Activated CD8-positive, alpha-beta memory T cell treated with anti-CD3 and anti-CD28 coated beads, Interleukin-2, amount 50 U/mL, for 1 hour (primary cell): Measurements from ENCODE around the gene KIRREL3.

ENCODE experiments used
- DNase-seq: peaks from one replicate; pipeline ENCODE4 v3.0.0-alpha.2; 2020; ENCODE audit errors: extremely low read depth

The KIRREL3 gene

DNA sequence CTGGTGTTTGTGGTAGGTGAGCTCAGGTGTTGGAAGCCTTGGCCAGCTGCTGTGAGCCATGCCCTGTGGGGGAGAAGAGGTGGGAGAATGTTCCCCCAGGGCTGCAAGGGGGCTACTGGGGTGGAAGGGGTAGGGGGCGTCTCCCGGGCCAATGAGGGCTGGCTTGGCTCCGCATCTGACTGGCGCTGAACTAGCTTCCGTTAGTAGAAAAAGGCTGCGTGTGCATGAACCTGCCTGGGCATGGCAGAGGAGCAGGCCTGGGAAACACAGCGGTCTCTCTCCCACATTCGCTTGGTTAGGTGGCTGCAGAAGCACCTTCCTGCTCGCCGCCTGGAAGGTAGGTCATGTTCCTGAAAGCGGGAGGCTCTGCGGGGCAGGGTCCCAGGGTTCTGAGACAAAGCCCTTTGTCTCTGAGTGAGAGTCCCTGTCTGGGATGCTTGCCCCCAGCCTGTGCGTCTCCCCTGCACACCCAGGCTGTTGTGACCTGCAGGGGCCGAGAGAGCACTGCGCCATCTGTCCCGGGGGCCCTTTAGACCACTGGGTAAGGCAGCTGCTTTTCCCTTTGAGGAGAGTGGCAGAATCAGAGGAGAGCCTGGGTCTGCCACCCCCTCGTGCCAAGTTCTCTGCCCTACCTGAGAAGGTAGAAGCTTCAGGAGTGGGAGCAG lies 466.3 kb downstream of the KIRREL3 start:
- no peak for DNase-seq

DNA sequence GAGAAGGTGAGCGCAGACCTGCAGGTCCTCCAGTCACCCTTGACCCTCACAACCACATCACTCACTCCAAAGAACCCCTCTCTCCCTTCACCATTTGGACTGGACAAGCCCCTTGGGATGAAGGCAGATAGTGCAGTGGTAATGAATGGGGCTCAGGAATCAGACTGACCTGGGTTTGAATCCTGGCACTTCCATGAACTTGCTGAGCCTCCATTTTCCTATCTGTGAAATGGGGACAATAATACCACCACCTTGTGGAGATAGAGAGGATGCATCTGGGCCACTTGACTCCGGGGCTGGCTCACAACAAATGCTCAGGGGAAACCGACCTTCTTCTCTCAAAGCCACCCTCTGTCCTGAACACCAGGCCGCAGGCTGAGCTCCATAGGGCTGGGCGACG lies 467.0 kb downstream of the KIRREL3 start:
- no peak for DNase-seq

DNA sequence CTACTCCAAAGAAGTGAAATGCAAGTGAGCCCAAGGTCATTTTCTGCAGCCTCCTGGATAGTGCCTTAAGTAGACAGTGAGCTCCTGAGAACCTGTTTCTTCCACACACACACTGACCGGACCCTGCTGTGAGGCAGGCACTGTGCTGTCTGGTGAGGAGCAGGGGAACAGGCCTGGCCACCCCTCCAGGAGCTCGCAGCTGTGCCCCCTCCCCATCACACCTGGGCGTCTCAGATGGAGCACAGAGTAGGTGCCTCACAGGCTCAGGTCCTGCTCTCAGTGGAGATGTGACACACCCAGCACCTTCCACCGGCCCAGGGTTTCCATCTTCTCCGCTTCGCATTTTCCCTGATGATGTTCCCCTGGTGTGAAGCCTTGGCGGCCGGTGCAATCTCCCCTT lies 470.2 kb downstream of the KIRREL3 start:
- DNase-seq: no peak

DNA sequence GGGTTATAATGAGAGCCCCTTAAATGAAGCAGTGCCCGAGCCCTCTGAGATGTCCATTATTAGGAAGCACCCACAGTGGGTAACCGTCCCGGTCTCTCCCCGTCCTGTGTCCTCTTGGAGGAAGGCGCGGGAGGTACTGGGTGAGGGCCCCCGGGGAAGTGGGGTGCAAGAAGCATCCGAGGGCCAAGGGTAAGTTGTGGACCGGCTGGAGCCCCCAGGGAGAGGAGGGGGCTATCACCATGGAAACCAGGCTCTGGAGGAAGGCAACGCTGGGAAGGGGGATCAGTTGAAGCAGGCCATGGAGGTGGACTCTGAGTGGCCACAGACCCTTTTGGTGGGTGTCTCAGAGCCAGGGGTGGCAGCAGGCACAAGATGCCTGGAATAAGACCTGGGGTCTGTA lies 471.5 kb downstream of the KIRREL3 start:
- no peak for DNase-seq

DNA sequence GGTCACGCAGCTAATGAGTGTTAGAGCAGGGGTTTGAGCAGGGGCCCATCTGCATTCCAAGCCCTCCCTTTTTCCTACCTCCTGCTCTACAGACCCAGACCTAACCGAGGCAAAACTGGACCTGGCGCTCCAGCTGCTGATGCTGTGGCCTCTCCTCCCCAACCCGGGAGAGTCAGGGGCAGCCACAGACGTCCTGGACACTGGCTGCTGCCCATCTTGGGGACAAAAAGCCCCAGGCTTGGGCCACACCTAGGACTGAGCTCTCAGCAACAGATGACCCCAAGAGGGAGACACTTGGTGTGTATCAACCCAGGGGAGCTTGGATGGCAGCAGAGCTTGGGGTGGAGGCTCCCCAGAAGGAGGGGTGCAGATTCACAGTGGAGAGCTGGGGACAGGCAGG lies 472.5 kb downstream of the KIRREL3 start:
- DNase-seq: no peak

DNA sequence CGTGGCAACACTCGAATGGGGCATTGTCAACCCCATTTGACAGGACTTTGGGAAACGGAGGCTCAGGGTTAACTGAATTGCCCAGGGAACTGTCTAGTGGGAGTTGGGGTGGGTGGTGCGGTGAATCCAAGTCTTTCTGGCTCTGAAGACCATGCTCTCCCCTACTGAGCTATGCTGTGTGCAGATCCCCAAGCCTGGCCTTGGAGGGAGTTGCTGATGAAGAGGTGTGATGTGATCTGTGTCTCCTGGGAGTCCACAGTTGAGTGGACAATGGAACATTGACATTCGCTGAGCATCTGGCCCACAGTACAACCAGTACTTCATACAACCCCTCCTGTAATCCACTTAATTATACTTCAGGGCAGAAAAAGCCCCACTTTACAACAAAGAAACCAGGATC lies 472.9 kb downstream of the KIRREL3 start:
- DNase-seq: no peak

DNA sequence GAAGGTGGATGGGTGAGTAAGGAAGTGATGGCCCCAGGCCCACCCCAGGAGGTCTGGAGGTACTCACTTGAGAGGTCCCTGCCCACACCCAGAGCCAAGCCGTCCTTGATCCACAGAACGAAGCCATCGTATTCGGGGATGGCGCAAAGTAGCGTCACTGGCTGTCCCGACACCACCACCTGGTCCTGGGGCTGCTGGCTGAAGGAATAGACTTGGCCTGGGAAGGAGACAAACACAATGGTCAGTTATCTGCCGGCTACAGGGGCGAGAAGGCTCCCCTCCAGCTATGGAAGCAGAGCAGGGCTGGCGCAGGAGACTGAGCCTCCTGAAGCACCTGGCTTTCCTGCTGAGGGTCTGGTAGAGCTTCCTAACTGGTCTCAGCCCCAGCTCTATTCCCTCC lies 474.1 kb downstream of the KIRREL3 start:
- DNase-seq: no peak

DNA sequence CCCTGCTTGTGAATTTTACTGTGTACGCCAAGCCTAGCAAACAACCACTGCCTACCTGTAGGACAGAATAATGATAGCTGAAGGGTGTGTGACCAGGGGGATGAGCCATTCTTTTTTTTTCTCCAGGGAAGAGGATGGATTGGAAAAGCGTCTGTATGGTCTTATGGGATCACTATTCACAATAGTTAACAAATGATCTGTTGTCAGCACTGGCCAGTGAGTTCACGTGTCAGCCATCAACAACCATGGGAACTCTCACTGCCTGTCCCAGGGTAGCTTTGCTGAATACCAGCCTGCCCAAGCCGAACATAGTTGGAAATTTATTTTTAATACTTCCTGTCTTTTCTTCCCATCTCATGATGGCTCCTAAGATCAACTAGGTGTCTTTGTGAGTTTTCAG lies 474.9 kb downstream of the KIRREL3 start:
- no peak for DNase-seq

DNA sequence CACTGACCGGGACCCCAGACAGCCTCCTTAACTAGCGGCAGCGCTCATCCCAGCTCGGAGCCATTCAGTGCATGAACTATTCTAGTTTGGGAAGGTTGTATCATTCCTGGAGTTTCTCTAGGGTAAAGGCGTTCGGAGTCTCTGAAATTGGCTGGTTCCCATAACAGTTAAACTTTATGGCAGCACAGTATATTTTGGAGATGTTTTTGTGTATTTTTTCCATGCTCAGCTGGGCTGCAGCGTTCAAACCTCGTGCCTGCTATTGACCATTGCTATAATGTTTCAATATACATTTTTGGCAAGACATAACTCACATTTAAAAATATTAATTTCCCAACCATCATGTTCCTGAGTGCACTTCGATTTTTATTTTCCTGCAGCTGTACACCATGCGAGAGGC lies 475.4 kb downstream of the KIRREL3 start:
- DNase-seq: no peak

DNA sequence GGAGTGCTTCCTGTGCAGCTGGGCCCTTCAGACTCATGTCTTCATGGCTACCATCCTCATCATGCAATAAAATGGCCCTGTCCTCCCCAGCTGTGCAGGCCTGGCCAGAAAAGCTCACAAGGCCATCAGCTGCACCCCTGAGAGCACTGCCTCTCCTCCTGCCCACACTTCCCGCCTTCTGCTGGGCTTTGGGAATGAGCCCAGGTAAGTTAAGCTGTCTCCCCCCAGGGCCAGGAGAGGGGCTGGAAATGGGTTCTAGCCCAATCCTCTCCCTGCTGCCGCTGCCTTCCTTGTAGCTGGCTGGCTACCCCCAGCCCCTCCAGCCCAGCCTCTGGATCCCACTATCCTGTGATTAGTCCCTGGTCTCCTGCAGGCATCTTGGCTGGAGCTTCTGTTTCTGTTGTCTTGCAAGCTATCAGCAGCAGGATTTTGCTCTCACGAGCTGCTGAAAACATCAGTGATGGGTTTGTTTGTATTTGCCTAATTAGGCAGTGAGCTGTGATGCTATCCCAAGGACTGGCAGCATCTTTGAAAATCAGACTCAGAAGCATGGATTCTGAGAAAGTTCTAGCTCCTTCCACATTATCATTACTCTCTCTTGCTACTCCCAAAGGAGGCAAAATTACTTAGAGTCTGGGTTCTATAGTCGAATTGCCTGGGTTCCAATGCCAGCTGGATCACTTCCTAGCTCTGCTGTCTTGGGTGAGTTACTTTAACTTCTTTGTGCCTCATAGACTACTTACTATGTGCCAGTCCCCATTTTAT lies 476.9 kb downstream of the KIRREL3 start:
- DNase-seq: no peak

DNA sequence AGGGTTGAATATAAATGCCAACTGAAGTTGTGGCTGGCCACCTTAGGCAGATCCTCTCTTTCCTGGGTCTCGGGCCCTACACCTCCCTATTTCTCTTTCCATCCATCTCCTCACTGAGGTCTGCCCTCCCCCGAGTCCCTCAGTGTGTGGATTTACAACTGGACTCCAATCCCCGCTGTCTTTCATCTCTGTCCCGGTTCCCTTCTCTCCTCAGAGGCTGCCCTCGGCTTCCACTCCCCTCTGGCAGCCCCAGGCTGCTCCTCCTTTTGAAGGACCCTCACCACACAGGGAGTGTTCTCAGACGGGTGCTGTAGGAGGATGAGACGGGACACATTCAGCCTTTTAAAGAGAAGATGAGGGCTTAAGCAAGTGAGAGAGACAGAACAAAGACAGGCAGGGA lies 478.0 kb downstream of the KIRREL3 start:
- no peak for DNase-seq

DNA sequence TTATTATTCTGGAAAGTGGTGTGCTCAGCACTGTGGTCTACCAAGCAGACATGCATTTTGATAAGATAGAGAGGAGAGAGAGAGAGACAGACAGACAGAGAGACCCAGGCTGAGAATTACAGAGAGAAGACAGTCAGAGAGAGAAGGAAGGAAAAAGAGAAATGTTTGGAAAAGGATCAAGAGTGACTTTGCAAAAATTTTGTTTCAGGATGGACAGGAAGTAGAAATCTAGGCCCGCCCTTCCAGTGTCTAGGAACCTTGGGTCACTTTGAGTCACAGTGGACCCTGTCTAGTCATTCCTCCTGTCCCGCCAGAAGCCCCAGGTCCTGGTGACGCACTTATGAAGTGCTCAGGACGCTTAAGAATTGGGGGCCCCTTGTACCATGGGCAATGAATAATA lies 478.4 kb downstream of the KIRREL3 start:
- no peak for DNase-seq

DNA sequence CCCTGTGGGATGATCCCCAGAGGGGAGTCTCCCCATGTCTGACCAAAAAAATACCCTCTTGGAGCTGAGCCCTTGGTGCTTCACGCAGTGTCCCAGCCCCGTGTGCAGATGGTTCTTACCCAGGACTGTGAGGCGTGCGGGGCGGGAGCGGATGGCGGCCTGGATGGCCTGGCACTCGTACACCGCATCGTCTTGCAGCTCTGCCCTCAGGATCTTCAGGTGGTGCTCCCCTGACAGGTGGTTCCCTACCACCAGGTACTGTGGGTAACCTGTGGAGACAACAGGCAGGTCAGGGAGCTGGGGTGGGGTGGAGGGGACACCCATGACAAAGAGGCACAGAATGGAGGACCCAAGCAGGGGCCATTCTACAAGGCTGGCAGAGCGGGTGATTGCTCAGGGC lies 479.4 kb downstream of the KIRREL3 start:
- no peak for DNase-seq

DNA sequence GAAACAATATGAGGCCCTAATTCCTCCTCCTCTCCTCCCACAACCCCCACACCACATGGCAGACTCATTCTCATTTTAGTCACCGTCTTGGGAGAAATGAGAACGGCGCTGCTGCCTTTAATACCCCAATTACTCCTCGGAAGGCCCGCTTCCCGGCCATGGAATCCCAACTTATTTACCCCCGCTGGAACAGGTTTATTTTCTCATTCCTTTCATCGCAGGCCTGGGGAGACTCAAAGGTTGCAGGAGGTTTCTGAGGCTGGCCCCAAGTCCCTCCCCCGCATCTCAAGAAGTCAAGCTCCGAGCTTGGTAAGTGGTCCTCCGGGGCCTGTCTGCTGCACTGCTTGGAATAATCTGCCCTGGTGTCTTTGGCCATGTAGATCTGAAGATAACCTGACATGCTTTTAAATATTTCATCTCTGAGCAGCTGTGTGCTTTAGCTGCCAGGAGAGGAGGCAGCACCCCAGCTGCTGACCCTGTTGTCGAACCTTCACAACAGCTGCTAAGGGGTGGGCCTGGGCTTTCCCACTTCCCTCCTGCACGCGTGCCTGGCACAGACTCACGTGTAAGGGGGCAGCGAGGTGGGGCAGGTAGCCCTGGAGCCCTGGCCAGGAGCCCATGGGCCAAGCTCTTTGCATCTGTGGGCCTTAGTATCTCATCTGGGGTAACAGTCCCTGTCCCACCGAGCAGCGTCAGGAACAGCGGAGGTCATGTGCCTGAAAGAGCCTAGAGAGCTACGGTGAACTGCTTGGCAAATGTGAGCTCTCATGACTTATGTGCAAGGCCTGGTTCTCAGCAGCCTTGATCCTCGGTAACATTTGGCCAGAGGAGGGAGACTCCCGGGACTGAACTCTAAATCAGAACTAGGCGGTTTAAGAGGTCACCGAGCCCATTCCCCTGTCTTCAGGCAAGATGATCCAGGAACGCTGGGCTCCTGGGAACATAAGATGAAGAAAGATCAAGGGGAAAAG lies 480.5 kb downstream of the KIRREL3 start:
- DNase-seq: no peak

DNA sequence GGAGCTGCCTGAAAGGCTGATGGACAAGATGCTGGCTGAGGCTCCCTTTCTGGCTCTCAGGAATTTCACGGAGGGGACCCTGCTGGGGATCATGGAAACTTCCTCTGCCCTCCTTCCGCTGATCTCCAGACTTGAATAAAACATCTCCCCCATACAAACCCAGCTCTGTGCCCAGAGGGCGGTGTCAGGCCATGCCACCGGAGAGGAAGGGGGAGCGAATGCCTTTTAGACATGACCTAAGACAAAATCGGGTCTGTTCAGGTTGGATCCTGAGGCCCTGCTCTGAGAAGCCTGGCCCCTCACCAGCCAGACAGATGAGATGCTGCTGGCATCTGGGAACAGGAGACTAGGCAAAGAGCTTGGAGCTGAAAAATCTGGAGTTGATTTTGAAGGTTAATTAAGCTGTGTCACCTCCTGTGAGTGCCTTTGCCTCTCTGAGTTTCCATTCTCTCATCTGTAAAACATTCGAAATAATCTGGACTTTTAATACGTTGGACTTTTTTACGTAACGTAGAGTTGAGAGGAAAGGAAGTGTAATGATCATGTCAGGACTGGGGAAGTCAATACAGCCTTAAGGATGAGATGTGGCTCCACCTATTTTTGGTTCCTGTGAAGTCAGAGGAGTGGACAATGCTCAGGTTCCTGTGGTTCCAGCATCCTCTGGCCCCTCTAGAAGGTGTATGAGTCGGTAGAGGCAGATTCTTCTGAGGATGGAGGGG lies 481.4 kb downstream of the KIRREL3 start:
- DNase-seq: no peak

DNA sequence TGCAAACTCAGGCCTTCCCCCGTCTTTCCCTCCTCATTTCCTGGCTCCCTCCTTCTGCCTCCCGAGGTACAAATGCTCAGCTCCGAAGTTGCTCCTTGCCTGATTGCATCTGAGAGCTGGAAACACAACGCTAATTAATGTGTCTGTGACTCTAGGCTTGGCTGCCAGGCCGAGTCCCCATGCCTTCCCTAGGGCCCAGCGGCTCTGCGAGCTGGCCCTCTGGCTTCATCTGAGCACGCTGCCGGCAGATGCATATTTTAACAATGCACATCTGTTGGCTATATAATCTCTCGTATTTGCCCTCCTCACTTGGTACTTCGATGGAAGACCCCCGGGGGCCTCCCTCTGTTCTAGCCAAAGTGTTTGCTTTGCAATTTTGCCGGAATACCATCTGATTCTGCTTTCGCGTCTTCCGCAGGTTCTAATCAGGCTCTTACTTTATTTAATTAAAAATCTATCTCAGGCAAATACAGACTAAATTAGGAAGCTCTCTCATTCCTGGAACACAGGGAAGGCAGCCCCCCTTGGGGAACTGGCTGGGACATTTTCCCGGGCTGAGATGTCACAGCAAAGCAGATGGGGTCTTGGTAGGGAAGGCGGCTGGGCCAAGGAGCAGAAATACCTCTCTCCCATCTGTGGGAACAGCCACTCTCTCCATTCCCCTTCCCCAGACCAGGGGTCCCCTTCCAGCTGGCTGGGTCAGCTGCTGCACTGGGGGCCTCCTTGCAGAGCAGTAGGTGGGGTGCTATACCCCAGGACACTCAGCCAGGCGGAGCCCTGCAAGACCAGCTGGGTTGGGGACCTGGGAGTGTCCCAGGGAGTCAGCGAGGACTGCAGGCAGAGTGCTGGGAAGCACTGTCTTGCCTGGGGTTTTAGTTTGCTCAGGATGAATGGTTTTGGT lies 482.2 kb downstream of the KIRREL3 start:
- DNase-seq: no peak

DNA sequence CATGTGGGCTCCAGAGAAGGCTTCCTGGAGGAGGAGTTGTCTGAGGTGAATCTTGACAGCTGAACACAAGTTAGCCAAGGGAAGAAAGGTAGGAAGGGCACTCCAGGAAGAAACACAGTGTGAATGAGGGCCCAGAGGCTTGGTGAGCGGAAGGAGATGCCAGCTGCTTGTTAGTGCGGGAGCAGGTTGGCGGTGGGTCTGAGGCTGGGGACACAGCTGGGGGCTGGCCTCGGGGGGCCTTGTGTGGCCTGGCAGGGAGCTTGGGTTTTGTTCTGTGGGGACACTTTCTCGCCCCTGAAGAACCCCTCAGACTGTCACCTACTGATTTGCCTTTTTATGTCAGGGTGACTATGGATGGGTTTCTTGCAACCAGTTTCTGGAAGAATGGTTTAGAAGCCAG lies 485.1 kb downstream of the KIRREL3 start:
- no peak for DNase-seq

DNA sequence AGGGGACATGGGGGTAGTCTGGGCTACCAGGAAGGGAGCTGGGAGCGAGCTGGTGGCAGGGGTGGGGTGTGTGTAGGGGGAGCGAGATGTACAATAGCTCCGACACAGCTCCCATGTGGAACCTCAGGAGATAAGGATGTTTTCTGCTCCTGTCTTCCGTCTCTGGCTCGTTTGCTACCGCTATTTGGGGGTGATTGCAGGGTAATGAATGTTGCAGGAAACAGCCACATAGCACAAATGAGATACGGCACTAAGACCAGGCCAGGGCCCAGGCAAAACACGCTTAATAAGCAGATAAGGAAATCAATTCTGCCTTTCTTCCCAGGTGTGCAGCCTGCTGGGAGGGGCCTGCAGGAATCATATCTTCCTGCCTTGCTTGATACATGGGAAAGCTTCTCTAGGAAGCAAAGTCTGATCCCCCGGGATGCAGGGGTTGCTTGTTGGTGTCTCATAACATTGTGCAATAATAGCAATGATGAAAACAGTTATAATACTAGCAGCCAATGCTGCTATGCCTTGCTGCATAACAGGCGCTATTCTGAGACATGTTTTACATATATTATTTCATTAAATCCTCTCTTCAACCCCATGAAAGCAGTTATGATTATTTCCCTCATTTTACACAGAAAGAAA lies 486.4 kb downstream of the KIRREL3 start:
- no peak for DNase-seq

DNA sequence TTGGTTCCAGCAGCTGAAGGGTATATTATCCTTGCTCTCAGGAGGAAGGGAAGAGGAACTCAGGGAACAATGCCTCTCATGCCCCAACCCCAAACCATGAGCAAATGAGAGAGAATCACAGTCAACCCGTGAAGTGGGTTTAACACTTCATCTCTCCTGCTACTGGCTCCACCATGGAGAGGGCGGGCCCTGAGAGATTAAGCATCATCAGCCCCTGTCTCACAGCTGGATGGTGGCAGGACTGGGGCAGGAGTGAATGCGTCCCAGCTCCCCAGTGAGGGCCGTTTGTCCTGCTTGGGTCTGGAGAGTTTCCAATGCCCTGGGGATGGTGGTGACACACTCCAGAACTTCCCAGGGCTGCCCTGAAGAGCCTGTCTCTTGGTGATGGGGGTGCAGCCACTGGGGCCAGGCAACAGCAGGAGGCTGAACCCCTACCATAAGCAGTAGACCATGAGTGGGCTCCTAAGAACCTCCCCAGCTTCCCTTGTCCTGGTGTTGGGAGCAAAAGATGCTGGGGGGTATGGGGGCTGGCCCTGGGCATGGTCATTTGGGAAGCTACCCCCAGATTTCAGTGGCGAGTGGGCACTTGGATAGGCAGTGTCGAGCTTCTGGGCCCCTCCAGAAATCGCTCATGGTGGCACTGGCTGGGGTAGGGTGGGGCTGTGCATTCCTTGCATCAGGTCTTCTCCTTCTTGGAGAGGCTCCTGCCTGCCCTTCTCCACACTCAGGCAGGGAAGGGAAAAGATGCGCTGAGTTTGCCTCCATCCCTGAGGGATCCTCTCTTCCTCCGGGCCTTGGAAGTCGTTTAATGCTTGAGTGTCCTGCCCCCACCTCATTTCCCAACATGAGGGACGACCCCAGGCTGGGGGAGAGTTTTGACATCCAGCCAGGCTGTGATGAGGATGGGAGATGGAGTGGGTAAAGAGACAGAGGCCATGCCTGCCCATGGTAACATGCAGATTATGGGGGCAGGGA lies 487.5 kb downstream of the KIRREL3 start:
- no peak for DNase-seq
